Measurements from ENCODE around the gene PPAN. TPM values are rescaled to one million over a fixed set of nuclear protein-coding genes. Genes with fewer than 3 reads are reported as not detected.

The PPAN gene, protein sequence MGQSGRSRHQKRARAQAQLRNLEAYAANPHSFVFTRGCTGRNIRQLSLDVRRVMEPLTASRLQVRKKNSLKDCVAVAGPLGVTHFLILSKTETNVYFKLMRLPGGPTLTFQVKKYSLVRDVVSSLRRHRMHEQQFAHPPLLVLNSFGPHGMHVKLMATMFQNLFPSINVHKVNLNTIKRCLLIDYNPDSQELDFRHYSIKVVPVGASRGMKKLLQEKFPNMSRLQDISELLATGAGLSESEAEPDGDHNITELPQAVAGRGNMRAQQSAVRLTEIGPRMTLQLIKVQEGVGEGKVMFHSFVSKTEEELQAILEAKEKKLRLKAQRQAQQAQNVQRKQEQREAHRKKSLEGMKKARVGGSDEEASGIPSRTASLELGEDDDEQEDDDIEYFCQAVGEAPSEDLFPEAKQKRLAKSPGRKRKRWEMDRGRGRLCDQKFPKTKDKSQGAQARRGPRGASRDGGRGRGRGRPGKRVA
- 13.7 and 26.0 TPM in 2 replicates for total RNA-seq

DNA sequence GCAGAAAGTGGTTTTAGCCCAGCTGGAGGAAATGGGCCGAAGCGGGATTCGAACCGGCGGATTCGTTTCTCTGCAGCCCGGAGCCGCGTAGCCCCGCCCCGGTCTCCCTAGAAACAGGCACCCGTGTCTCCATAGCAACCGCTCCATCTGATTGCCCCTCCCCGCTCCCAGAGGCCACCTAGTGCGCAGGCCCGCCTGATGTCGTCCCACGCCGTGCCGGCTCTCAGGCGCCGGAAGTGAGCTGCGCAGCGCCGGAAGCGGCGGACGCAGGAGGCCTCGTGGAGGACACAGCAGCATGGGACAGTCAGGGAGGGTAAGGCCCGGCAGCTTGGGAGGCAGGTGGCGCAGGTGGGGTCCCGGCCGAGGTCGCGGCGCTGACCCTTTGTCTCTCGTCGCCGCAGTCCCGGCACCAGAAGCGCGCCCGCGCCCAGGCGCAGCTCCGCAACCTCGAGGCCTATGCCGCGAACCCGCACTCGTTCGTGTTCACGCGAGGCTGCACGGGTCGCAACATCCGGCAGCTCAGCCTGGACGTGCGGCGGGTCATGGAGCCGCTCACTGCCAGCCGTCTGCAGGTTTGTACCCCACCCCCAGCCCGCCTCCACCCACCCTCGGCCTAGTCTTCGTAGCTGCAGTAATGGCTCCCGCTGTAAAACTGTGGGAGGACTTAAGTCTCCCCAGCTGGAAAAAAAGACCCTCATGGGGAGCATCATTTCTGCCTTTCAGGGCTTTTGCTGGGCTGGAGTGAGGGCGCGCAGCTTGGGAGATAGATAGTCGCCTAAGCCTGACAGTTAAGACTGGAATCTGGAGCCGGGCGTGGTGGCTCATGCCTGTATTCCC is at the start of gene PPAN:
PPAN (plus strand) TSS at position 263 of the 837 bp plus-strand sequence; CDS start at position 296, 33 bp downstream.

DNA sequence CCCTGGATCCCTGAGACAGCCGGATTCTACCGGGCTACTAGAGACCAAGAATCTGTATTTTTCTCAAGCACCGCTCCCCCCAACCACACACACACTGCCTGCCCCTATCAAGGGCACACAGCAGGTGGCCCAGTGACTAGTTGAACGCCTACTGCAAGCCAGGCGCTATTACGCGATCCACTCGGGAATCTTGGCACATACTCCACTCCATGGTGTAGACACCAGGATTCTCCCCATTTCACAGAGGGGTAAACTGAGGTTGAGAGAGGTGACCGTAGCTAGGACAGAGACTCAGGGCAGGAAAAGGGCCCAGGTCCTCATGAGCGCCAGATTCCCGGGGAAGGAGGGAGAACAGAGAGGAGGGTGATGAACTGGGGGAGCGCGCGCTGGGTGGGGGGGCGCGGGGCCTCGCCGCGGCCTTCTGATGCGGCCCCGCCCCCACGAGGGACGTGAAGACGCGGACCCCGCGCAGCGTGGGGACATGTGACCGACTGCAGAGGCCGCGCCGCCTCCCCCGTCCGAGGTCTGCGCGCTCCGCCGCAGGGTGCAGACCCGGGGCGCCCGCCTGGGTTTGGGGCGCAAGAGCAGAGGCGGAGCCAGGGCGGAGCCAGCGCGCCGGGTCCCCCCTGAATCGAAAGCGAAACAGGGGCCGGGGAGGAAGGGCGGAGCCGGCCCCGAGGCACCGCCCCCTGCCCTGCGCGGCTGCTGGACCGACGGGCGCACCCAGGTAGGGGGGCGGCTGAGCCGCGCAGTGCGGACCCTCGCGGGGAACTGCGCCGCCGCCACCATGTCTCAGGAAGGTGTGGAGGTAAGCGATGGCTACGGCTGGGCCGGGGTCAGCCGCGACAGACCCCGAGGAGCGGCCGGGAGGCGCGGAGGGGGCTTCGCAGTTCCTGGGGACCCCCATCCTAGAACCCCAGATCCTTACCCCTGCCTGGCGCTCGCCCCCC is 20.2 kb upstream of the PPAN start, which contains the start of gene SHFL:
SHFL (plus strand) TSS at position 677 of the 950 bp plus-strand sequence; CDS start at position 788, 111 bp downstream.

DNA sequence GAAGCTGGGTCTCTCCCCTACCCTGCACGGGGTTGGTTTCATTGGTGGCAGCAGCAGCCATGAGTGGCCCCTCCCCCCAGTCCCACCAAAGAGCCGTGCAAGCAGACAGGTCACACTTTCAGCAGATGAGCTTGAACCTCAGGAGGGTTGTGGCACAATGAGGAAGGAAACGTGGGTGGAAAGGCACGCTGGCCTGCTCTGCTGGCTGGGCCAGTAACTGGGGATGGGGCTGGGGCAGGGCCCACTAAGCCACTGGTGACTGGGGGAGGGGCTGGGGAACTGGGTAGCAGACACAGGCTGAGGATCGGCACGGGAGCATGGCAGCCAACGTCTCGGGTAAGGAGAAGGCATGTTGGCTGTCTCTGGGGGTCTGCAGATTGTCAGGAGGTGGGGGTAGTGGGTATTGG is 5.2 kb downstream of the PPAN start, which contains the start of gene P2RY11:
P2RY11 (plus strand) TSS at position 289 of the 407 bp plus-strand sequence; CDS start at position 318, 29 bp downstream.

Other genes with a start within 250 kb of the PPAN start
- 4.1 and 6.1 TPM in 2 replicates for gene OLFM2, start 169.8 kb upstream of the PPAN start, total RNA-seq
- gene COL5A3, start 95.9 kb upstream of the PPAN start, total RNA-seq: 3.8 and 5.0 TPM in 2 replicates
- not detected in 2 replicates for gene RDH8, start 92.9 kb upstream of the PPAN start, total RNA-seq
- gene SHFL, start 20.0 kb upstream of the PPAN start, total RNA-seq: 23.9 and 38.2 TPM in 2 replicates
- 0.44 and 0.66 TPM in 2 replicates for gene ANGPTL6, start 3.7 kb upstream of the PPAN start, total RNA-seq
- gene P2RY11, start 5.3 kb downstream of the PPAN start, total RNA-seq: 0.87 and 4.1 TPM in 2 replicates
- gene EIF3G, start 13.5 kb downstream of the PPAN start, total RNA-seq: 309 and 329 TPM in 2 replicates
- 44.0 and 97.9 TPM in 2 replicates for gene DNMT1, start 88.6 kb downstream of the PPAN start, total RNA-seq
- gene S1PR2, start 125.0 kb downstream of the PPAN start, total RNA-seq: 37.7 and 70.8 TPM in 2 replicates
- gene MRPL4, start 145.9 kb downstream of the PPAN start, total RNA-seq: 25.3 and 29.5 TPM in 2 replicates
- gene ICAM1, start 164.8 kb downstream of the PPAN start, total RNA-seq: 1.7 and 15.9 TPM in 2 replicates
- 1.2 and 3.5 TPM in 2 replicates for gene ICAM4, start 180.6 kb downstream of the PPAN start, total RNA-seq
- gene ICAM5, start 183.6 kb downstream of the PPAN start, total RNA-seq: 2.6 and 4.0 TPM in 2 replicates
- gene ZGLP1, start 203.5 kb downstream of the PPAN start, total RNA-seq: 0.29 and 0.50 TPM in 2 replicates
- gene FDX2, start 209.7 kb downstream of the PPAN start, total RNA-seq: 15.0 and 20.0 TPM in 2 replicates
- gene RAVER1, start 227.2 kb downstream of the PPAN start, total RNA-seq: 12.1 and 14.4 TPM in 2 replicates
- gene ICAM3, start 233.3 kb downstream of the PPAN start, total RNA-seq: 5.1 and 7.0 TPM in 2 replicates

Data from smooth muscle cell of trachea (primary cell).